H9 (cell line): Measurements from ENCODE around the gene ADAM17. TPM values are rescaled to one million over a fixed set of nuclear protein-coding genes. Genes with fewer than 3 reads are reported as not detected.

Experiments
- DNase-seq: peaks from one replicate; pipeline ENCODE4 v3.0.0-alpha.2; 2017
- H2AFZ ChIP-seq: one replicate; pipeline ENCODE4 v1.6.1; 2013; ENCODE audit warnings: mild to moderate bottlenecking, low read length, control low read depth, moderate library complexity
- H2AK5ac ChIP-seq: 2 replicates; pipeline ENCODE4 v1.6.1; 2013; ENCODE audit warnings: low read length, control low read depth, mixed read lengths; ENCODE audit not compliant: insufficient read length
- H2BK120ac ChIP-seq: one replicate; pipeline ENCODE4 v1.6.1; 2013; ENCODE audit warnings: low read depth, mild to moderate bottlenecking, low read length, control low read depth, inconsistent platforms; ENCODE audit not compliant: poor library complexity, severe bottlenecking
- H2BK12ac ChIP-seq: 2 replicates; pipeline ENCODE4 v1.6.1; 2013; ENCODE audit warnings: low read length, control low read depth, mixed read lengths, low read depth; ENCODE audit not compliant: insufficient read length
- H2BK15ac ChIP-seq: 2 replicates; pipeline ENCODE4 v1.6.1; 2013; ENCODE audit warnings: low read depth, low read length, control low read depth
- H2BK20ac ChIP-seq: one replicate; pipeline ENCODE4 v1.6.1; 2013; ENCODE audit warnings: low read depth, mild to moderate bottlenecking, low read length, control low read depth, inconsistent platforms; ENCODE audit not compliant: poor library complexity, severe bottlenecking
- H2BK5ac ChIP-seq: 2 replicates; pipeline ENCODE4 v1.6.1; 2013; ENCODE audit warnings: low read length, control low read depth, mixed read lengths; ENCODE audit not compliant: insufficient read length
- H3K14ac ChIP-seq: 2 replicates; pipeline ENCODE4 v1.6.1; 2013; ENCODE audit warnings: low read length, control low read depth; ENCODE audit not compliant: insufficient read depth
- H3K18ac ChIP-seq: 2 replicates; pipeline ENCODE4 v1.6.1; 2013; ENCODE audit warnings: low read depth, mild to moderate bottlenecking, mixed read lengths, low read length, control low read depth; ENCODE audit not compliant: insufficient read length
- H3K23ac ChIP-seq: 2 replicates; pipeline ENCODE4 v1.6.1; 2013; ENCODE audit warnings: low read length, control low read depth, mixed read lengths, low read depth; ENCODE audit not compliant: insufficient read length
- H3K23me2 ChIP-seq: 2 replicates; pipeline ENCODE4 v1.6.1; 2013; ENCODE audit warnings: low read depth, mild to moderate bottlenecking, mixed read lengths, low read length, control low read depth; ENCODE audit not compliant: insufficient read length, poor library complexity, severe bottlenecking
- H3K27ac ChIP-seq: 2 replicates; pipeline ENCODE4 v1.5.1; 2013; ENCODE audit warnings: low read length, control low read depth, mixed read lengths, low read depth; ENCODE audit not compliant: insufficient read length
- H3K27me3 ChIP-seq: 2 replicates; pipeline ENCODE4 v1.6.1; 2013; ENCODE audit warnings: low read length, control low read depth, inconsistent platforms; ENCODE audit not compliant: insufficient read depth
- H3K4ac ChIP-seq: 2 replicates; pipeline ENCODE4 v1.6.1; 2013; ENCODE audit warnings: low read depth, mild to moderate bottlenecking, control low read depth, inconsistent platforms, low read length, moderate library complexity
- H3K4me1 ChIP-seq: 2 replicates; pipeline ENCODE4 v1.6.1; 2013; ENCODE audit warnings: low read length, control low read depth, inconsistent platforms; ENCODE audit not compliant: insufficient read depth
- H3K4me2 ChIP-seq: 2 replicates; pipeline ENCODE4 v1.6.1; 2013; ENCODE audit warnings: low read length, control low read depth, mixed read lengths; ENCODE audit not compliant: insufficient read length, insufficient read depth
- H3K56ac ChIP-seq: 2 replicates; pipeline ENCODE4 v1.6.1; 2013; ENCODE audit warnings: low read depth, mild to moderate bottlenecking, mixed read lengths, low read length, control low read depth; ENCODE audit not compliant: insufficient read length
- H3K79me1 ChIP-seq: 2 replicates; pipeline ENCODE4 v1.6.1; 2013; ENCODE audit warnings: low read depth, mild to moderate bottlenecking, moderate library complexity, low read length, control low read depth, inconsistent platforms; ENCODE audit not compliant: insufficient read depth, poor library complexity, severe bottlenecking
- H3K79me2 ChIP-seq: 2 replicates; pipeline ENCODE4 v1.6.1; 2013; ENCODE audit warnings: low read length, control low read depth, inconsistent platforms; ENCODE audit not compliant: insufficient read depth
- H3K9ac ChIP-seq: 2 replicates; pipeline ENCODE4 v1.6.1; 2013; ENCODE audit warnings: low read length, control low read depth, mixed read lengths; ENCODE audit not compliant: insufficient read length; ENCODE audit errors: extremely low read depth
- H3K9me3 ChIP-seq: one replicate; pipeline ENCODE4 v1.6.1; 2013; ENCODE audit warnings: low read depth, low read length, inconsistent platforms; ENCODE audit not compliant: control insufficient read depth
- H3T11ph ChIP-seq: one replicate; pipeline ENCODE4 v1.6.1; 2013; ENCODE audit warnings: mild to moderate bottlenecking, low read length, control low read depth, inconsistent platforms
- H4K20me1 ChIP-seq: one replicate; pipeline ENCODE4 v1.6.1; 2013; ENCODE audit not compliant: control insufficient read depth, insufficient read length, insufficient read depth
- H4K5ac ChIP-seq: 2 replicates; pipeline ENCODE4 v1.6.1; 2013; ENCODE audit warnings: low read depth, mild to moderate bottlenecking, mixed read lengths, low read length, control low read depth; ENCODE audit not compliant: insufficient read length
- H4K8ac ChIP-seq: replicated peaks from 2 replicates; pipeline ENCODE4 v1.6.1; 2013; ENCODE audit warnings: low read length, control low read depth, mixed read lengths, low read depth; ENCODE audit not compliant: insufficient read length
- H4K91ac ChIP-seq: 2 replicates; pipeline ENCODE4 v1.6.1; 2013; ENCODE audit warnings: low read depth, mild to moderate bottlenecking, moderate library complexity, mixed read lengths, low read length, control low read depth; ENCODE audit not compliant: insufficient read length
- H3K27ac Mint-ChIP-seq, 3 experiments: 2 replicates in 2 of 3; 3 replicates in 1 of 3; pipeline ENCODE4 v1.8.0; 2020 to 2021; ENCODE audit warnings: mixed read lengths in 3 of 3, mild to moderate bottlenecking in 1 of 3, moderate library complexity in 1 of 3
- H3K27me3 Mint-ChIP-seq: 2 replicates; pipeline ENCODE4 v1.8.0; 2021; ENCODE audit warnings: low read depth, mild to moderate bottlenecking, moderate library complexity, mixed read lengths
- H3K36me3 Mint-ChIP-seq, 3 experiments: 2 replicates in 2 of 3; 3 replicates in 1 of 3; pipeline ENCODE4 v1.8.0; 2020 to 2021; ENCODE audit warnings: low read depth in 3 of 3, mixed read lengths in 3 of 3; ENCODE audit not compliant: insufficient read depth in 1 of 3
- H3K4me1 Mint-ChIP-seq, 2 experiments: 2 replicates each; pipeline ENCODE4 v1.8.0; 2020; ENCODE audit warnings: mixed read lengths in 2 of 2
- H3K4me3 Mint-ChIP-seq, 2 experiments: 2 replicates in 1 of 2; 3 replicates in 1 of 2; pipeline ENCODE4 v1.8.0; 2020 to 2021; ENCODE audit warnings: mild to moderate bottlenecking in 2 of 2, mixed read lengths in 2 of 2, moderate library complexity in 1 of 2
- H3K9me3 Mint-ChIP-seq, 2 experiments: 2 replicates in 1 of 2; 3 replicates in 1 of 2; pipeline ENCODE4 v1.8.0; 2020; ENCODE audit warnings: mild to moderate bottlenecking in 2 of 2, mixed read lengths in 2 of 2, moderate library complexity in 1 of 2
- WGBS: extraction: QIAGEN DNeasy Blood & Tissue Kit; methylation state at CpG from one replicate; pipeline ENCODE4 v1.1.7; 2013; ENCODE audit warnings: missing lambda C conversion rate, low lambda C conversion rate, mixed read lengths; ENCODE audit not compliant: insufficient read length; ENCODE audit errors: extremely low coverage; 5-methylcytosine and 5-hydroxymethylcytosine counted together
- total RNA-seq: library from RNA; stranded (reverse); gene quantifications from 2 replicates; pipeline ENCODE4 v1.2.1, GENCODE V29; 2021
- TF ChIP-seq, protein P1 (sequence below): fragments of 200-600 bp; sonication (generic); conservative IDR thresholded peaks from 3 replicates; pipeline ENCODE4 v1.8.0; 2021; ENCODE audit warnings: antibody characterized with exemption, mild to moderate bottlenecking

The ADAM17 gene
- total RNA-seq, 1 experiment from 2014 or later = 26.3 TPM

DNA sequence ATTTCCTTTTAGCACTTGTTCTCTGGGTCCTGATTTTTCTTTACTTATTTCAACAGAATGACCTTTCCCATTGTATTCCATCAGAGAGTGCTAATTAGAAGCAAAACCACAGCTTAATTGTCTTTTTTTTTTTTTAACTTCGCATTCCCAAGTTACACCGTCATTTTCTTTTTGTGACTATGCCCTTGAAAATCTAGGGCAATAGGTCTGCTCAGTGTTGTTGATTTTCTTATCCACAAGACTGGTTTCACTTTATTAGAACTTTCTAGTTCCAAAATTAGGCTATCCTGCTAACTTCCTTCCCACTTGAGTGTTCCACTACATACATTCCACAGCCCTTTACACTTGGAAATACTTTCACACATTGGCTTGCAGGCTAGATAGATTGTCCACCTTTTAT lies 18.7 kb upstream of the ADAM17 start:
- TF ChIP-seq, protein P1, sequence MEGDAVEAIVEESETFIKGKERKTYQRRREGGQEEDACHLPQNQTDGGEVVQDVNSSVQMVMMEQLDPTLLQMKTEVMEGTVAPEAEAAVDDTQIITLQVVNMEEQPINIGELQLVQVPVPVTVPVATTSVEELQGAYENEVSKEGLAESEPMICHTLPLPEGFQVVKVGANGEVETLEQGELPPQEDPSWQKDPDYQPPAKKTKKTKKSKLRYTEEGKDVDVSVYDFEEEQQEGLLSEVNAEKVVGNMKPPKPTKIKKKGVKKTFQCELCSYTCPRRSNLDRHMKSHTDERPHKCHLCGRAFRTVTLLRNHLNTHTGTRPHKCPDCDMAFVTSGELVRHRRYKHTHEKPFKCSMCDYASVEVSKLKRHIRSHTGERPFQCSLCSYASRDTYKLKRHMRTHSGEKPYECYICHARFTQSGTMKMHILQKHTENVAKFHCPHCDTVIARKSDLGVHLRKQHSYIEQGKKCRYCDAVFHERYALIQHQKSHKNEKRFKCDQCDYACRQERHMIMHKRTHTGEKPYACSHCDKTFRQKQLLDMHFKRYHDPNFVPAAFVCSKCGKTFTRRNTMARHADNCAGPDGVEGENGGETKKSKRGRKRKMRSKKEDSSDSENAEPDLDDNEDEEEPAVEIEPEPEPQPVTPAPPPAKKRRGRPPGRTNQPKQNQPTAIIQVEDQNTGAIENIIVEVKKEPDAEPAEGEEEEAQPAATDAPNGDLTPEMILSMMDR = no peak
- Histone ChIP-seq H4K20me1 (no peaks in the 10 kb centered on the region), H3K27ac (no peak overlapping the region), H3K4me1 (no peaks in the 10 kb centered on the region), H3K79me1 (no peaks in the 10 kb centered on the region), H3K23me2 (no peaks in the 10 kb centered on the region), H3T11ph (no peak overlapping the region), H3K18ac (no peak overlapping the region), H2AK5ac (no peak overlapping the region), H3K27me3 (no peaks in the 10 kb centered on the region), H2BK5ac (no peak overlapping the region), H3K14ac (no peak overlapping the region), H3K4ac (no peak overlapping the region), H2BK15ac (no peak overlapping the region), H2BK12ac (no peak overlapping the region), H3K4me2 (no peak overlapping the region), H3K9ac (no peak overlapping the region), H2AFZ (no peak overlapping the region), H3K79me2 (no peaks in the 10 kb centered on the region), H4K8ac (no peak overlapping the region), H2BK20ac (no peak overlapping the region), H4K91ac (no peak overlapping the region), H4K5ac (no peak overlapping the region), H3K9me3 (no peaks in the 10 kb centered on the region), H3K23ac (no peak overlapping the region), H3K56ac (no peak overlapping the region), H2BK120ac (no peak overlapping the region)
- no peaks in the 10 kb centered on the region for H3K36me3 Mint-ChIP-seq
- DNase-seq = no peak
- H3K4me1 Mint-ChIP-seq = no peaks in the 10 kb centered on the region
- H3K27ac Mint-ChIP-seq = peak overlapping the region in 1 of 3 experiments; percentile 86; a peak in 2 of 7 replicates
- H3K4me3 Mint-ChIP-seq = no peak overlapping the region
- WGBS = no CpG with 5 or more reads among the region's 2 CpGs
- H3K9me3 Mint-ChIP-seq = no peaks in the 10 kb centered on the region
- H3K27me3 Mint-ChIP-seq = no peaks in the 10 kb centered on the region
